ENCODE measurements around the gene ZNF48.
A peak's percentile ranks its signal among the peaks of the same experiment; 100 is the strongest.
"Not testable (repeated sequence)": the region's sequence is repeated elsewhere in the genome, so short reads cannot be mapped to it uniquely, and the experiment has no call there.

The ZNF48 gene

GRCh38 chr16:30379158-30379783 lies 15.9 kb upstream of the ZNF48 start:
- Mint-ChIP-seq H3K36me3 (ENCODE audit: low read depth) (peaks cover 21% of the 10 kb centered on the region), H3K27ac (peak overlapping the region; percentile 95), H3K27me3 (no peaks in the 10 kb centered on the region), H3K4me1 (ENCODE audit: low read depth) (peaks cover 66% of the 10 kb centered on the region), H3K9me3 (no peaks in the 10 kb centered on the region), H3K4me3 (peak overlapping the region; percentile 92)

GRCh38 chr16:30380072-30380802 lies 15.0 kb upstream of the ZNF48 start:
- Mint-ChIP-seq H3K27ac (peak overlapping the region; percentile 92), H3K36me3 (ENCODE audit: low read depth) (peaks cover 21% of the 10 kb centered on the region), H3K9me3 (no peaks in the 10 kb centered on the region), H3K4me1 (ENCODE audit: low read depth) (peaks cover 66% of the 10 kb centered on the region), H3K4me3 (peak overlapping the region; percentile 92), H3K27me3 (no peaks in the 10 kb centered on the region)

GRCh38 chr16:30380803-30381208 lies 14.4 kb upstream of the ZNF48 start:
- H3K9me3 Mint-ChIP-seq, result no peaks in the 10 kb centered on the region
- H3K36me3 Mint-ChIP-seq (ENCODE audit: low read depth), result peaks cover 21% of the 10 kb centered on the region
- H3K4me1 Mint-ChIP-seq (ENCODE audit: low read depth), result peaks cover 66% of the 10 kb centered on the region
- H3K27me3 Mint-ChIP-seq, result no peaks in the 10 kb centered on the region
- peak overlapping the region; percentile 92 for H3K27ac Mint-ChIP-seq
- H3K4me3 Mint-ChIP-seq, result peak overlapping the region; percentile 87

DNA sequence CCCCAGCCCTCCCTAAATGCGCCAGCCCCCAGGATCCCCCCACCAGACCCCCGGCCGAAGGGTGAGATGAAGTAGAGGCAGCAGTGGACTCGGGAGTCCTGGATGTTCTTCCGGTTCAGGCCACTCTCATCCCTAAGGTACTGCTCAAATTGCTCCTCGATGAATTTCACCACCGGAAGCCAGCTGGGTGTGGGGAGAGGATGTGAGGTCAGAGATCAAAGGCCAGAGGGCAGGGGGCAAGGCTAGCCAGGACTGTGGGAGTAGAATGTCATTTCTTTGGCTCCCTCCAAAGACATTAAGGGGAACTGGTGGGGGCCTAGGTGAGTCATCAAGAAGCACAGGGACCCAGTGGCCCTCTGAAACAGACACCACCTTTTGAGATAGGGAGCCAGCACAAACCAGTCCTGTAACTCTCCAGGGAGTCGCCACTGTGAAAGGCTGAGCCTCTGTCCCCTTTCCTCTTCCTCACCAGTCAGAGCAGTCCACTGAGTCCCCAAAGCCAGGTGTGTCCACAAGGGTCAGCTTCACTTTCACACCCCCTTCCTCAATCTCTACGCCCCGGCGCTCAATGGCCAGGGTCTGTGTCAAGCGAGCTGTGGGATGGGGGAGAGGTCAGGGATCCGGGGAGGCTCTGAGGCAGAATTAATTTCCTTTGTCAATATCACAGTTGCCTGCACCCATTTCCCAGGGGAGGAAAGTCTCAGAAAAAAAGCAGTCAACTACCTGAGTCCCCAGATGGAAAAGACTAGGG lies 13.8 kb upstream of the ZNF48 start:
- Mint-ChIP-seq H3K27ac (peak overlapping the region; percentile 92), H3K4me3 (peak overlapping the region; percentile 87), H3K36me3 (ENCODE audit: low read depth) (peaks cover 21% of the 10 kb centered on the region), H3K4me1 (ENCODE audit: low read depth) (peaks cover 64% of the 10 kb centered on the region), H3K27me3 (no peaks in the 10 kb centered on the region), H3K9me3 (no peaks in the 10 kb centered on the region)

- Mint-ChIP-seq H3K27ac (peak within 1 kb of the TSS; percentile 92), H3K9me3 (no peaks in the 10 kb centered on the region), H3K4me1 (ENCODE audit: low read depth) (peaks cover 57% of the 10 kb centered on the region), H3K36me3 (ENCODE audit: low read depth) (peaks cover 19% of the 10 kb centered on the region), H3K27me3 (no peaks in the 10 kb centered on the region), H3K4me3 (peak within 1 kb of the TSS; percentile 87)
Observed at GRCh38 chr16:30382111-30382881, 12.9 kb upstream of the ZNF48 start, which contains the start of gene SEPTIN1. SEPTIN1 (minus strand) TSS chr16:30382561; CDS start chr16:30382542, 19 bp downstream.

- Mint-ChIP-seq H3K27me3 (no peaks in the 10 kb centered on the region), H3K4me3 (peak overlapping the region; percentile 87), H3K27ac (peak overlapping the region; percentile 77), H3K36me3 (ENCODE audit: low read depth) (peaks cover 17% of the 10 kb centered on the region), H3K4me1 (ENCODE audit: low read depth) (peaks cover 46% of the 10 kb centered on the region), H3K9me3 (no peaks in the 10 kb centered on the region)
Observed at GRCh38 chr16:30383521-30383920, 11.7 kb upstream of the ZNF48 start.

DNA sequence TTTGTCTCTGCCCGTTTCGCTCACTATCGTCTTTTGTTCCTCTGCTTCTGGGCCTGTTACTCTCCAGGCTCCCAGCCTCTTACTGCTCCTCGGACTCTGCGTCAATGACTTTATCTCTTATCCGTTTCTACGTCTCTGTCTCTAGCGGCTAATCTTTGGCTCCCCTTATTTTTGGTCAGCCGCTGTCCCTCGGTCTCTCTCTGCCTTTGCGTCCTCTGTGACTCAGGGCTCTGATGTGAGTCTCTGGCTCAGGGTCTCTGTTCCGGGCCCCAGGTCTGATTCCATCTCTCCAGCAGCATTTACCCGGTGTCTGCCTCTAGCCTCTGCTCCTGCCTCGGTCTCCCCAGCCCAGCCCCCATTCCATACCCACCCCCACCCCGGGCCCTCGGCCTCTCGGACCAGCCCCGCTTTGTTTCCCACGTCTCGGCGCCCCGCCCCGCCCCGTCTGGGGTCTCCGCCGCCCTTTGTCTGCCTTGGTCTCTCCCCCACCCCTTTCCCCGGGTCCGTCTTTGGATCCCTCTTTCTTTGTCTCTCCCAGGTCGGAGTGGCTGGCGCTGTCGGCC lies 547 bp upstream of the ZNF48 start:
- Mint-ChIP-seq H3K36me3 (ENCODE audit: low read depth) (peaks cover 18% of the 10 kb centered on the region), H3K27ac (peak overlapping the region; percentile 86), H3K4me3 (peak overlapping the region; percentile 98), H3K4me1 (ENCODE audit: low read depth) (peaks cover 37% of the 10 kb centered on the region), H3K9me3 (no peaks in the 10 kb centered on the region), H3K27me3 (no peaks in the 10 kb centered on the region)

- Mint-ChIP-seq H3K36me3 (ENCODE audit: low read depth) (peaks cover 18% of the 10 kb centered on the region), H3K4me1 (ENCODE audit: low read depth) (peaks cover 50% of the 10 kb centered on the region), H3K4me3 (peak overlapping the region; percentile 98), H3K27ac (peak overlapping the region; percentile 67), H3K27me3 (no peaks in the 10 kb centered on the region), H3K9me3 (no peaks in the 10 kb centered on the region)
Observed at GRCh38 chr16:30395992-30396585, 869 bp downstream of the ZNF48 start.

DNA sequence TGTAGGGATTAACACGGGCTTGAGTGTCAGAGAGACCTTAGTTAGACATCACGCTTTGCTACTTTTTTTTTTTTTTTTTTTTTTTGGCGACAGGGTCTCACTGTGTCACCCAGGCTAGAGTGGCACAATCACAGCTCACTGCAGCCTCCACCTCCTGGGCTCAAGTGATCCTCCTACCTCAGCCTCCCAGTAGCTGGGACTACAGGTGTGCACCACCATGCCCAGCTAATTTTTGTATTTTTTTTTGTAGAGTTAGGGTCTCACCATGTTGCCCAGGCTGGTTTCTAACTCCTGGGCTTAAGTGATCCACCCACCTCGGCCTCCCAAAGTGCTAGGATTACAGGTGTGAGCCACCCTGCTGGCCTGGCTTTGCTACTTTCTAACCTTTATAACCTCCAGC lies 1.4 kb downstream of the ZNF48 start:
- not testable (repeated sequence) for H3K27me3 Mint-ChIP-seq, H3K27ac Mint-ChIP-seq

DNA sequence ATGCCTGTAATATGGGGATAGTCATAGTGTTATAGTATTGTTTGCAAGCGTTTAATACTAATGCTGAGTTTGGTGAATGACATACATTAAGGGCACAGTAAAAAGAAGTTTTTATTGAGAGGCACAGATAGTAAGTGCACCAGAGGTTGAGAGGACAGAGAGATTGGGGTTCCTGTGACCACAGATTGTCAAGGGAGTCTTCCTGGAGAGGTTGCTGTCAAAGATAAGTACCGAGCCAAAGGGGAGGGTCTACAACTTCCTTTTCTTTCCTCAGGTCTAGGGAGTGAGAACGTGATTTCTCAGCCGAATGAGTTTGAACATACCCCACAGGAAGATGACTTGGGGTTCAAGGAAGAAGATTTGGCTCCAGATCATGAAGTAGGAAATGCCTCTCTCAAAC lies 1.8 kb downstream of the ZNF48 start:
- Mint-ChIP-seq H3K36me3 (ENCODE audit: low read depth) (peaks cover 18% of the 10 kb centered on the region), H3K9me3 (no peaks in the 10 kb centered on the region), H3K4me3 (peak overlapping the region; percentile 98), H3K4me1 (ENCODE audit: low read depth) (peaks cover 57% of the 10 kb centered on the region), H3K27ac (no peak overlapping the region), H3K27me3 (no peaks in the 10 kb centered on the region)

More for the DNA sequence above, 1.4 kb downstream of the ZNF48 start:
- Mint-ChIP-seq H3K4me3 (peak overlapping the region; percentile 98), H3K36me3 (ENCODE audit: low read depth) (peaks cover 18% of the 10 kb centered on the region), H3K4me1 (ENCODE audit: low read depth) (peaks cover 56% of the 10 kb centered on the region)
- not testable (repeated sequence) for H3K9me3 Mint-ChIP-seq

- H3K27ac Mint-ChIP-seq, result no peak overlapping the region
- peaks cover 18% of the 10 kb centered on the region for H3K36me3 Mint-ChIP-seq (ENCODE audit: low read depth)
- no peaks in the 10 kb centered on the region for H3K9me3 Mint-ChIP-seq
- H3K4me3 Mint-ChIP-seq, result no peak overlapping the region
- peaks cover 57% of the 10 kb centered on the region for H3K4me1 Mint-ChIP-seq (ENCODE audit: low read depth)
- H3K27me3 Mint-ChIP-seq, result no peaks in the 10 kb centered on the region
Observed at GRCh38 chr16:30397776-30398660, 2.8 kb downstream of the ZNF48 start.

- Mint-ChIP-seq H3K9me3 (no peaks in the 10 kb centered on the region), H3K4me3 (peak overlapping the region; percentile 39), H3K27ac (no peak overlapping the region), H3K27me3 (no peaks in the 10 kb centered on the region), H3K36me3 (ENCODE audit: low read depth) (peaks cover 18% of the 10 kb centered on the region), H3K4me1 (ENCODE audit: low read depth) (peaks cover 57% of the 10 kb centered on the region)
Observed at GRCh38 chr16:30398661-30399434, 3.6 kb downstream of the ZNF48 start.

All from stimulated activated naive CD8-positive, alpha-beta T cell treated with anti-CD3 and anti-CD28 coated beads, Interleukin-15, Interleukin-2, amounts not matched to agents 100 ng/mL and 50 ng/mL, for 24 hours (primary cell).